CD4-positive, alpha-beta T cell treated with Interleukin-10 for 1 hour (primary cell): ENCODE data around the gene ASB2.

Source experiments
- DNase-seq: peaks from one replicate; pipeline ENCODE4 v3.0.0-alpha.2; 2020

The ASB2 gene

GRCh38 chr14:94000267-94000666, 23.9 kb upstream of the ASB2 start:
- no peak for DNase-seq

GRCh38 chr14:93999573-93999972, 23.2 kb upstream of the ASB2 start:
- DNase-seq: no peak

- DNase-seq: no peak
These were observed 22.6 kb upstream of the ASB2 start for GRCh38 chr14:93998871-93999403.

GRCh38 chr14:93997916-93998870, 21.8 kb upstream of the ASB2 start:
- DNase-seq: no peak

GRCh38 chr14:93997082-93997481, 20.7 kb upstream of the ASB2 start, which contains the start of gene CCDC197:
TSS of gene CCDC197 (plus strand) at chr14:93997301. CDS start at chr14:93998132, 831 bp downstream.
- no peak for DNase-seq

DNA sequence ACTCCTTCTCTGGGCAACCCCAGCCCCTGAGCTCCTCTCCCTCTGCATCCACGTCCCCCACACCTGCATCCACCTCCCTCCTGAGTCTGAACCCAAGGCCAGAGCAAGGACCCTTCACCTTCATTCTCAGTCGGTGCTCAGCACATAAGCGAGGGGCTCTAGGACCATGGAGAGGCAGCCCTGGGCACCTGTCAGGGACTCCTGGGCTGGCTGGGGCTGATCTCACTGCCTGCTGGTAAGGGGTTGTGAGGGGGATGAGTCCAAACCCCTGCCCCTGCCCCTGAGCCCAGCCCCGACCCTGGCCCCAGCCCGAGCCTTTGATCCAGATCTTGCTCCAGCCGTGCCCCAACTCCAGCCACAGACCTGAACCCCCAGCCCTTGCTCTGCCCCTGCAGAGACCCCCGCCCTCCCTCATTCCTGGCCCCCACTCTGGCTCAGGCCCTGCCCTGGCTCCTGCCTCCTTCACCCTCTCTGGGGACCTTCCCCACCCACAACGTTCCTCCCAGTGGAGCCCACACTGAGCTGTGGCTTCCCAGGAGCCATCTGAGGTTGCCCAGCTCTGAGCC, 19.8 kb upstream of the ASB2 start:
- no peak for DNase-seq

DNA sequence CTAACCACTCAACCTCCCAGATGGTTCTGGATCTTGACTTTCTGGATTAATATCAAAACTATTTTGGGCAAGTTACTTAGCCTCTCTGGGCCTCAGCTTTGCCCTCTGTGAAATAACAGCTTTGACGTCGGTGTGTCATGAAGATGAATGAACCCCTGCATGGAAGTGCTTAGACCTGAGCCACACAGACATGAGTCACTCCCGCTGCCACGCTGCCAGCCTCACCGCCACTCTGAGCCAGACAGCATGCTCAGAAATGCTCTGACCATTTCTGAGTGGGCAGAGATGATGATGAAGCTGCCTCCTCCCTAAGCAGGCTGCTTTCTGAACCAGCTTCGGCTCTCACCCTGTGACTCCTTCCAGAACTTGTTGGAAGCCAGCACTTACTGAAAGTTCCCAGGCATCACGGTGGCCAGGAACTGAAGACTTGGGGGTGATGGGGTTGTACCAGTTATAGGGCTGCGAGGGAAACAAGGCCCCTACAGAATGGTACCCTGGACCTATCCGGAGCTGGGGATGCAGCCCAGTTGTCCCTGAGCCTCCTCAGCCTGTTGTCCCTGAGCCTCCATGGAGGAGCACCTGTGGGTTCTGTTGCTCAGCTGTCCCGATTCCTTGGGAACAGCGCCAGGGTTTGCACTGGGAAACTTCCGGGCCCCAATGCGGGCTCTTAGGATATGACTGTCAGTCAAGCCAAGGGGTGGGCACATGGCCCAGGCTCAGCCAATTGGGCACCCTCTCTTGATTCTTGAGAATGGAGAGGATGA, 18.7 kb upstream of the ASB2 start:
- no peak for DNase-seq

DNA sequence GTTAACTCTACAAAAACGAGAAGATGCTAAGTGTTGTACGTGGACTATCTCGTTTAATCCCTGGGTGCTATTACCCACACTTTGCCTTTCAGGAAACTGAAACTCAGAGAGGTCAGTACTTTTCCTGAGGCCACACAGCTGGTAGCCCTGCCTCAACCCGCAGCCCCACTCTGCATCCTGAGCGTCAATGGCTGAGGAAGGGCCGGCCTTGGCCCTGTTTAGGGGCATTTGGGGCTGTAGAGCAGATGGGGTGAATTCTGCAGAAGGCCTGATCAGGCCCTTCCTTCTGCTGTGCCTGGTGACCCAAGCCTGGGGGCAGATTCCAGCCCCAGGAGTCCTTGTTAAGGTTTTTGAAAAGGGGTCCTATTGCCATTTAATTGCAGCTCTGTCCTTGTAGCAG, 17.0 kb upstream of the ASB2 start:
- no peak for DNase-seq

- DNase-seq: no peak
These were observed 15.3 kb upstream of the ASB2 start for GRCh38 chr14:93991649-93992048.

GRCh38 chr14:93991212-93991611, 14.8 kb upstream of the ASB2 start:
- no peak for DNase-seq

DNA sequence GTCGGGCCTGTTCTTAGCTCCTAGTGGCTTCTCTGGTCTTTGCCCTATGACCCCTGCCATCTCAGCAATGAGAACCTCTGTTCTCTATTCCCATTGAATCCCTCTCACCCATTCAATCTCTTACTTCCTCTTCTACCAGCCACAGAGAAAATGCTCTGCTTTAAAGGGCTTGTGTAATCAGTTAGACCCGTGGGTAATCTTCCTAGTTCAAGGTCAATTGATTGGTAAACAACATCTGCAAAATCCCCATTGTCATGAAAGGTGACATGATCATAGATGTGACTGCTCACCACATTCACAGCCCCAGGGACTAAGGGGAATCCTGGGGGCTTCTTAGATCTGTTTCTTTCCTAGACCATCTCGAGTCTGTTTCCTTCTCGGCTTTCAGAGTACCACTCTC, 13.6 kb upstream of the ASB2 start:
- DNase-seq: no peak

DNA sequence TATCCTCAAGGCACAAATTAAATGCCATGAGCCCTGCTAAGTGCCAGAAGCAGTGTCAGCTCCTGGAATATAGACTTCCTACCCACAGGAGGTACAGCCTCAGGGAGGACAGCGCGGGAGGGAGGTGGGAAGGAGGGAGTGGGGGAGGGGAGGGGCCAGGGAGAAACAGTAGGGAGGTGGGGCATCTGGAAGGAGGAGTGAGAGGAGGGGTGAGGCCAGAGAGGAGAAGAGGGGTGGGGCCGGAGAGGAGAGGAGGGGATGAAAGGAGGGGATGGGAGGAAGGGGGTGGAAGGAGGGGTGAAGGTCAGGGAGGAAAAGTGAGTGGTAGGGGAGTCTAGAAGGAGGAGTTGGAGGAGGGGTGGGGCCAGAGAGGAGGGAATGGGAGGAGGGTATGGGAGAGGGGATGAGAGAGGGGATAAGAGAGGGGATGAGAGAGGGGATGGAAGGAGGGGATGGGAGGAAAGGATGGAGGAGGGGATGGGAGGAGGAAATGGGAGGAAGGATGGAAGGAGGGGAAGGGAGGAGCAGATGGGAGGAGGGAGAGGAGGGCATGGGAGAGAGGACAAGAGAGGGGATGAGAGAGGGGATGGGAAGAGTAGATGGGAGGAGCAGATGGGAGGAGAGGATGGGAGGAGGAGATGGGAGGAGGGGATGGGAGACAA, 11.6 kb upstream of the ASB2 start:
- no peak for DNase-seq

DNA sequence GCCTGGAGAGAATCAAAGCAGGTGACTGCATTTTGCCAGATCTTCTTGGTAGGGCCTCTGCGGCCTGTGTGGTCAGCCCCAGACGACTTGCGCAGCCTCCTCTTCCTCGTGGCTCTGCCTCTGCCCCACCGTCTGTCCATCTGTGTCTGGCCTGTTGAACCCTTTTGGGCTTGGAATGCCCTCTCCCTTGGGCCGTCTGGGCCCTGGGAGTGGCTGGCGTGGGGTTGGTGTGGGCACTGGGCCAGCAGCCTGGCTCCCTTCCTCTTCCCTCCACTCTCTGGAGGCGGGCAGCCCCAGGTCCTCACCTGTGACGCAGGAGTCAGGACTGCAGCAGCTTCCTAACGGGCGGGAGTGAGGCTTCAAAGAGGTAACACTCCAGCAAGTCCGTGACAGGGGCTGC, 11.0 kb upstream of the ASB2 start:
- no peak for DNase-seq

DNA sequence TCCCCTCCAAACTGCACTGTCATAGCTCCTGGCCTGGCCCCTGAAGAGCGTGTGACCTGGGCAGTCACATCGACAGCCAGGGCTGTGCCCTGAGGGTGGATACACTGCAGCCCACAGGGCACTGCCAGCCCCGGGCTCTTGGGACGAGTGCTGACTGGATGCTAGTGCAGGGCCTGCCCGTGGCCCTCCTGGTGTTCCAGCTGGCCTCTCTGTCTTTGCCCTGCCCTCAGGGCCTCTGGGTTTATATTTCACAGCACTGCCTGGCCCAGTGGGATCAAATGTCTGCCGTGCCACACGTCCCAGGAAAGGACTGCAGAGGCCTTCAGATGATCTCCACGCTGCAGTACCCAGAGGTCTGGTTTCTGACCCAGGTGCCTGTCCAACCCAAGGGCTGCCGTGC, 10.6 kb upstream of the ASB2 start:
- DNase-seq: no peak

GRCh38 chr14:93984987-93985410, 8.6 kb upstream of the ASB2 start:
- no peak for DNase-seq

- no peak for DNase-seq
These were observed 7.7 kb upstream of the ASB2 start for GRCh38 chr14:93984070-93984469.

DNA sequence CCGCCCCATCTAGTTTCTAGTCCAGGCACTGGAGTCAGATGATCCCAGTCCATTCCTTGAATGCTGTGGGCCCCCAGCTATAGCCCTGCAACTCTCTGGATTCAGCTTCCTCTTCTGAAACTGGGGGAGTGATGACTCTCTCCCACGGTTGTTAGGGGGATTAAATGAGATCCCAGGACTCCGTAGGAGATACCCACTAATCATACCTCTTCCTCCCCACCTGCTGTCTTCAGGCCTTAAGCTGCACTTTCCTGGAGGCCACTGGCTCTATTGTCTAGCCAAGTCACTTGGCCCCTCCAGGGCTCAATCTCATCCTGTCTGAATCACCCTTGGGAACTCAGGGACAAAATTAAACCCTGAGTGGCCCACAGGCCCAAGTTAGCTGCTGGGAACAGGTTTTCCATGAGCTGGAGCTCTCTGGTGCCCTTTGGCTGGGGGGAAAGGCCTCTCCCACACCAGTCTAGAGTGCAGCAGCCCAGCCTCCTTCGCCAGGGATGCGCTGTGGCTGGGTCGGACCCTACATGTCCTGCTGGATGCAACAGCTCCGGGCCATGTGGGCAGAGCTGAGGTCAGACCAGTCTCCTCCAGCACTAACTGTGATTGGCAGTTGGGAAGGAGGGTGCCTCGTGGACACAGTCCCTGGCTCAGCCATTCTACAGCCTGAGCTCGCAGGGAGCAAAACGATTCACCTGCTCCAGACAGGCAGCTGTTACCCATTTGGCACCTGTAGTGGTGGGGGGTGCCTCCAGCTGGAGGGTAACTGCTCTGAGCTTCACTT, 6.0 kb upstream of the ASB2 start:
- DNase-seq: no peak

GRCh38 chr14:93981316-93982229, 5.2 kb upstream of the ASB2 start:
- DNase-seq: no peak

DNA sequence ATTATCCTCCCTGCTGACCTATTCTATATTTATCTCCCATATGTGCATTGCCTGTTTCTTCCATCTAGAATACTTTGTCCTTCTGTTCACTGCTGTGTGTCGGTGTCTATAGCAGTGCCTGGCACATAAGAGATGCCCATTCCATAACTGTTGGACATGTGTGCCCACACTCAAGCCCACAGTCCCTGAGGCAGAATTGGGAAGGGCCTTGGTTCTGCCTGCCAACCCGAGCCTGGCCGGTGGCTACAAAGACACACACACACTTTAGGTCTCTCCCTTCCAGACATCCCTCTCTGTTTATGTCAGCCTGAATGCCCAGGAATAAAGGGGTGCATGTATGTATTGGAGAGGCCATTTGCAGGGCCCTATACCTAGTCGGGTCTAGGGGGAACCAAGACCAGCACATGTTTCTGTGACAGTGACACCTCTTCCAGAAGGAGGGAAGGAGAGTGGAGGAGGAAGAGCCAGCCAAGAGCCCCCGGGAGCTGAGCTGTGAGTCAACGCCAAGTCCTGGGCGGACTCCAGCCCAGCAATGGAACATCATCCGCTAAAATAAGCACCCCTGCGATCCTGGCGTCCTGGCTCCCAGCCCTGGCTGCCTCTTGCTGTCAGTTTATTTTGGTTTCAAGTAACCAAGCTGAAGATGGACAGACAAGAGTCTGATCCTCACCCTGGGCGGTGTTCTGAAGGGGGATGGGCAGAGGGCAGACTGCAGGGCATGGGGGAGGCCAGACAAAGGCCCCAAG, 4.3 kb upstream of the ASB2 start:
- DNase-seq: no peak

GRCh38 chr14:93978735-93979134, 2.4 kb upstream of the ASB2 start:
- no peak for DNase-seq
